Aorta (tissue), 5 donors: ENCODE measurements around the gene CCR7. TPM values are rescaled to one million over a fixed set of nuclear protein-coding genes. Genes with fewer than 3 reads are reported as not detected.
A peak's percentile ranks its signal among the peaks of the same experiment; 100 is the strongest.

Source experiments
- ATAC-seq: fragments of 200-7000 bp; cut with Tn5 transposase; one replicate; pipeline ENCODE4 v1.9.1; 2022; ENCODE audit warnings: moderate library complexity; ENCODE audit not compliant: low FRiP score
- DNase-seq, 2 donors: peaks; one replicate each; pipeline ENCODE4 v3.0.0-alpha.2; 2020
- H3K27ac ChIP-seq, 2 donors: one replicate each; pipeline ENCODE4 v1.5.1; 2013; ENCODE audit warnings: low read length in 2 of 2, mild to moderate bottlenecking in 2 of 2, moderate library complexity in 2 of 2, control low read depth in 1 of 2, inconsistent platforms in 1 of 2, low read depth in 1 of 2
- H3K27me3 ChIP-seq, 2 donors: one replicate each; pipeline ENCODE4 v1.6.1; 2013; ENCODE audit warnings: control low read depth in 1 of 2, low read length in 1 of 2, mild to moderate bottlenecking in 1 of 2, moderate library complexity in 1 of 2; ENCODE audit not compliant: insufficient read depth in 2 of 2, control insufficient read depth in 1 of 2
- H3K36me3 ChIP-seq, 2 donors: one replicate each; pipeline ENCODE4 v1.6.1; 2013; ENCODE audit warnings: control low read depth in 1 of 2, low read length in 1 of 2, mild to moderate bottlenecking in 1 of 2; ENCODE audit not compliant: insufficient read depth in 2 of 2, control insufficient read depth in 1 of 2
- H3K4me1 ChIP-seq, 2 donors: one replicate each; pipeline ENCODE4 v1.6.1; 2013; ENCODE audit warnings: low read length in 2 of 2, control low read depth in 1 of 2, mild to moderate bottlenecking in 1 of 2, moderate library complexity in 1 of 2; ENCODE audit not compliant: insufficient read depth in 2 of 2, control insufficient read depth in 1 of 2
- H3K4me3 ChIP-seq, 2 donors: one replicate each; pipeline ENCODE4 v1.5.1; 2013; ENCODE audit warnings: low read length in 2 of 2, control low read depth in 1 of 2, mild to moderate bottlenecking in 1 of 2
- H3K9me3 ChIP-seq: one replicate; pipeline ENCODE4 v1.6.1; 2013; ENCODE audit warnings: mild to moderate bottlenecking, low read length; ENCODE audit not compliant: control insufficient read depth
- WGBS, 2 donors: extraction: QIAGEN DNeasy Blood & Tissue Kit; methylation state at CpG; one replicate each; pipeline ENCODE4 v1.1.7; 2013; 5-methylcytosine and 5-hydroxymethylcytosine counted together
- intact Hi-C, 2 donors: fragments of 100-400 bp; cut with DNase I; formaldehyde crosslinking; loops; one replicate each; pipeline versions ENCODE4 v1.14.2 to v1.15.0; 2022
- polyA plus RNA-seq, 2 donors: library from polyadenylated mRNA; stranded (reverse); fragments of 200-250 nt; gene quantifications; one replicate each; pipeline ENCODE4 v1.2.3, GENCODE V29; 2013
- total RNA-seq, 2 donors: library from RNA; stranded (reverse); fragmentation: NEBNext Ultra II Directional; extraction: Animal tissue kit (Norgen Biotek cat#: 25700); gene quantifications; one replicate each; pipeline ENCODE4 v1.2.1, GENCODE V29; 2021
- donor health status: healthy with polysubstance abuse.
- donor health status: Bipolar disorder and iron deficiency.
- donor health status: DM: no; HTN: no; CAD: no.
- donor health status: DM: no; HTN: no; CAD: no.
- donor health status: DM: yes; HTN: yes; CAD: no.

CCR7 gene
- total and polyA plus RNA-seq, 4 donors = 0.08 to 0.84 (median 0.37) TPM

- ATAC-seq = no peak
- intact Hi-C loops = no loop called here
- WGBS, 2 donors = 92 to 98% methylated on average over 2 of the region's 2 CpGs
- no peaks in the 10 kb centered on the region for H3K27me3 ChIP-seq
- no peak overlapping the region for H3K4me3 ChIP-seq
- H3K4me1 ChIP-seq = no peaks in the 10 kb centered on the region
- no peak for DNase-seq
- H3K36me3 ChIP-seq = no peaks in the 10 kb centered on the region
- H3K9me3 ChIP-seq = no peaks in the 10 kb centered on the region
- H3K27ac ChIP-seq = no peak overlapping the region
Measured at GRCh38 chr17:40511136-40511535, 54.1 kb downstream of the CCR7 start.

GRCh38 chr17:40510328-40510648, 55.0 kb downstream of the CCR7 start:
- no peaks in the 10 kb centered on the region for H3K9me3 ChIP-seq
- no peak overlapping the region for H3K27ac ChIP-seq
- no peaks in the 10 kb centered on the region for H3K4me1 ChIP-seq
- no peaks in the 10 kb centered on the region for H3K27me3 ChIP-seq
- ATAC-seq (no peak), DNase-seq (peak in 1 of 2 donors; percentile 75)
- no peaks in the 10 kb centered on the region for H3K36me3 ChIP-seq
- intact Hi-C loops = no loop called here
- 80 to 86% methylated on average over 8 of the region's 8 CpGs for WGBS, 2 donors
- no peak overlapping the region for H3K4me3 ChIP-seq

GRCh38 chr17:40509626-40510327, 55.5 kb downstream of the CCR7 start:
- intact Hi-C loops = no loop called here
- DNase-seq (peak in 1 of 2 donors; percentile 54), ATAC-seq (no peak)
- WGBS, 2 donors = 88 to 90% methylated on average over 10 of the region's 10 CpGs
- Histone ChIP-seq H3K36me3 (no peaks in the 10 kb centered on the region), H3K4me1 (no peaks in the 10 kb centered on the region), H3K9me3 (no peaks in the 10 kb centered on the region), H3K27me3 (no peaks in the 10 kb centered on the region), H3K4me3 (no peak overlapping the region), H3K27ac (no peak overlapping the region)

GRCh38 chr17:40506786-40507185, 58.5 kb downstream of the CCR7 start:
- Histone ChIP-seq H3K27me3 (no peaks in the 10 kb centered on the region), H3K4me1 (no peaks in the 10 kb centered on the region), H3K4me3 (no peak overlapping the region), H3K36me3 (no peaks in the 10 kb centered on the region), H3K27ac (no peak overlapping the region), H3K9me3 (no peaks in the 10 kb centered on the region)
- ATAC-seq (no peak), DNase-seq (peak in 1 of 2 donors; percentile 19)
- WGBS, 2 donors = 85 to 88% methylated on average over 5 of the region's 5 CpGs
- intact Hi-C loops = no loop called here

Other genes starting within 250 kb of the CCR7 start
- 1 to 10 TPM; 1.8 to 2.2 TPM for gene GJD3, start 200.7 kb downstream of the CCR7 start, total RNA-seq
- gene GJD3, start 200.7 kb downstream of the CCR7 start, polyA plus RNA-seq = not detected
- gene TOP2A, start 147.6 kb downstream of the CCR7 start, total RNA-seq = 1 to 10 TPM; 1.8 to 4.4 TPM
- gene TOP2A, start 147.6 kb downstream of the CCR7 start, polyA plus RNA-seq = 1 to 10 TPM in 1 of 2 donors, under 1 TPM in 1; 0.25 to 2.1 TPM
- 1,000 to 10,000 TPM in 1 of 2 donors, 100 to 1,000 TPM in 1; 799 to 1,001 TPM for gene IGFBP4, start 122.0 kb downstream of the CCR7 start, total RNA-seq
- 100 to 1,000 TPM in 1 of 2 donors, 10 to 100 TPM in 1; 99.2 to 457 TPM for gene IGFBP4, start 122.0 kb downstream of the CCR7 start, polyA plus RNA-seq
- under 1 TPM in 1 of 2 donors, not detected in 1; 0.39 TPM for gene TNS4, start 63.8 kb downstream of the CCR7 start, total RNA-seq
- gene TNS4, start 63.8 kb downstream of the CCR7 start, polyA plus RNA-seq = under 1 TPM in 1 of 2 donors, not detected in 1; 0.05 TPM
- 10 to 100 TPM; 80.8 to 84.4 TPM for gene SMARCE1, start 82.3 kb upstream of the CCR7 start, total RNA-seq
- gene SMARCE1, start 82.3 kb upstream of the CCR7 start, polyA plus RNA-seq = 10 to 100 TPM; 61.0 to 71.7 TPM
- gene KRT222, start 99.7 kb upstream of the CCR7 start, total RNA-seq = 1 to 10 TPM; 1.9 to 4.5 TPM
- gene KRT222, start 99.7 kb upstream of the CCR7 start, polyA plus RNA-seq = not detected
- not detected for gene KRT24, start 138.3 kb upstream of the CCR7 start, total RNA-seq
- gene KRT24, start 138.3 kb upstream of the CCR7 start, polyA plus RNA-seq = under 1 TPM in 1 of 2 donors, not detected in 1; 0.25 TPM
- gene KRT25, start 189.9 kb upstream of the CCR7 start, total RNA-seq = not detected
- gene KRT25, start 189.9 kb upstream of the CCR7 start, polyA plus RNA-seq = not detected
- not detected for gene KRT26, start 206.7 kb upstream of the CCR7 start, total RNA-seq
- gene KRT26, start 206.7 kb upstream of the CCR7 start, polyA plus RNA-seq = not detected
- gene KRT27, start 217.1 kb upstream of the CCR7 start, total RNA-seq = not detected
- not detected for gene KRT27, start 217.1 kb upstream of the CCR7 start, polyA plus RNA-seq
- not detected for gene KRT28, start 234.5 kb upstream of the CCR7 start, total RNA-seq
- gene KRT28, start 234.5 kb upstream of the CCR7 start, polyA plus RNA-seq = not detected